A673 (cell line): Measurements from ENCODE around the gene ITCH. TPM values are rescaled to one million over a fixed set of nuclear protein-coding genes. Genes with fewer than 3 reads are reported as not detected.
"Not testable (repeated sequence)": the region's sequence is repeated elsewhere in the genome, so short reads cannot be mapped to it uniquely, and the experiment has no call there.

Experiments used
- BruUV-seq: library from RNA; stranded (reverse); fragments of 400-500 nt; replicated peaks from 2 replicates; lab custom pipeline; 2021; lab: Mats Ljungman, UMichigan
- CTCF ChIA-PET: fragments of 300-600 bp; sonication (Branson Sonifier 250); formaldehyde crosslinking; loops from one replicate; lab custom pipeline; 2022; ENCODE audit warnings: antibody characterized with exemption; lab: Charles Lee
- POLR2A ChIA-PET: fragments of 300-600 bp; sonication (Branson Sonifier 250); formaldehyde crosslinking; loops from one replicate; lab custom pipeline; 2022; ENCODE audit warnings: antibody characterized with exemption; ENCODE audit not compliant: low non-redundant PET; lab: Charles Lee
- DNase-seq: peaks from one replicate; pipeline ENCODE4 v3.0.0-alpha.2; 2015; ENCODE audit warnings: low spot score
- H3K27ac ChIP-seq: fragments of 200-600 bp; sonication (generic); 2 replicates; pipeline ENCODE4 v1.5.1; 2016; ENCODE audit warnings: mixed run types, low read depth, mild to moderate bottlenecking, mixed read lengths, antibody characterized with exemption, low read length; ENCODE audit not compliant: poor library complexity, severe bottlenecking
- H3K27me3 ChIP-seq: fragments of 200-600 bp; sonication (generic); replicated peaks from 2 replicates; pipeline ENCODE4 v1.6.1; 2017; ENCODE audit warnings: mixed run types, low read depth, mild to moderate bottlenecking, mixed read lengths, antibody characterized with exemption, low read length; ENCODE audit not compliant: insufficient read depth, poor library complexity
- H3K36me3 ChIP-seq: fragments of 200-600 bp; sonication (generic); 2 replicates; pipeline ENCODE4 v1.6.1; 2016; ENCODE audit warnings: mixed run types, mild to moderate bottlenecking, mixed read lengths, antibody characterized with exemption, low read length; ENCODE audit not compliant: insufficient read depth, poor library complexity, severe bottlenecking
- H3K4me1 ChIP-seq: fragments of 200-600 bp; sonication (generic); 2 replicates; pipeline ENCODE4 v1.6.1; 2017; ENCODE audit warnings: mixed run types, mild to moderate bottlenecking, mixed read lengths, antibody characterized with exemption, low read length; ENCODE audit not compliant: insufficient read depth, poor library complexity, severe bottlenecking
- H3K4me3 ChIP-seq: fragments of 200-600 bp; sonication (generic); 2 replicates; pipeline ENCODE4 v1.5.1; 2016; ENCODE audit warnings: low read depth, mixed run types, mild to moderate bottlenecking, mixed read lengths, low read length; ENCODE audit not compliant: poor library complexity, severe bottlenecking
- H3K9me3 ChIP-seq: fragments of 200-600 bp; sonication (generic); 2 replicates; pipeline ENCODE4 v1.6.1; 2016; ENCODE audit warnings: mixed run types, low read depth, mild to moderate bottlenecking, mixed read lengths, antibody characterized with exemption, low read length; ENCODE audit not compliant: poor library complexity, severe bottlenecking
- EZH2 ChIP-seq: fragments of 200-600 bp; sonication (generic); IDR thresholded peaks from 2 replicates; pipeline ENCODE4 v1.6.1; 2017; ENCODE audit warnings: borderline replicate concordance, low read depth, mild to moderate bottlenecking, mixed read lengths, antibody characterized with exemption, low read length; ENCODE audit not compliant: poor library complexity, severe bottlenecking
- intact Hi-C: fragments of 100-400 bp; cut with micrococcal nuclease; formaldehyde crosslinking; loops from one replicate; pipeline ENCODE4 v1.10.0; 2022; ENCODE audit not compliant: unreplicated experiment
- total RNA-seq: library from RNA; stranded (reverse); gene quantifications from 2 replicates; pipeline ENCODE4 v1.2.3, GENCODE V29; 2021
- TF ChIP-seq, protein P1 (sequence below): fragments of 300-800, 200-600 bp; sonication (generic); conservative IDR thresholded peaks from 2 replicates; pipeline ENCODE4 v1.5.1; 2017; ENCODE audit warnings: low read depth, mild to moderate bottlenecking, antibody characterized with exemption, low read length, moderate library complexity, mixed read lengths

ITCH gene
- total RNA-seq, 1 experiment from 2014 or later = 56.2 TPM

DNA sequence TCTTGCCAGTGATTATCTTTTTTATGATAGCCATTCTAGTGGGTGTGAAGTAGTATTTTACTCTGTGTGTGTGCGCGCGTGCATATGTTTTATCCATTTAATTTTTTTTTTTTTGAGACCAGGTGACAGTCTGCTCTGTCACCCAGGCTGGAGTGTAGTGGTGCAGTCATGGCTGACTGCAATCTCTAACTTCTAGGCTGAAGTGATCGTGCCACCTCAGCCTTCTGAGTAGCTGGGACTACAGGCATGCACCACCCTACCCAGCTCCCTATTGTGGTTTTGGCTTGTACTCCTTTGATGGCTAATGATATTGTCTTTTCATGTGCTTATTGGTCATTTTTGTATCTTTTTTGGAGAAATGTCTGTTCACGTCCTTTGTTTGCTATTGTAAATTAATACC lies 33.3 kb downstream of the ITCH start:
- POLR2A ChIA-PET = no interaction called here
- Histone ChIP-seq H3K36me3 (peaks cover 16% of the 10 kb centered on the region), H3K27me3 (no peaks in the 10 kb centered on the region), H3K4me3 (no peak overlapping the region), H3K4me1 (no peaks in the 10 kb centered on the region), H3K9me3 (no peaks in the 10 kb centered on the region), H3K27ac (no peak overlapping the region)
- intact Hi-C loops = no loop called here
- CTCF ChIA-PET = no interaction called here
- BruUV-seq = no TSS peak
- no peak for DNase-seq
- TF ChIP-seq, protein P1, sequence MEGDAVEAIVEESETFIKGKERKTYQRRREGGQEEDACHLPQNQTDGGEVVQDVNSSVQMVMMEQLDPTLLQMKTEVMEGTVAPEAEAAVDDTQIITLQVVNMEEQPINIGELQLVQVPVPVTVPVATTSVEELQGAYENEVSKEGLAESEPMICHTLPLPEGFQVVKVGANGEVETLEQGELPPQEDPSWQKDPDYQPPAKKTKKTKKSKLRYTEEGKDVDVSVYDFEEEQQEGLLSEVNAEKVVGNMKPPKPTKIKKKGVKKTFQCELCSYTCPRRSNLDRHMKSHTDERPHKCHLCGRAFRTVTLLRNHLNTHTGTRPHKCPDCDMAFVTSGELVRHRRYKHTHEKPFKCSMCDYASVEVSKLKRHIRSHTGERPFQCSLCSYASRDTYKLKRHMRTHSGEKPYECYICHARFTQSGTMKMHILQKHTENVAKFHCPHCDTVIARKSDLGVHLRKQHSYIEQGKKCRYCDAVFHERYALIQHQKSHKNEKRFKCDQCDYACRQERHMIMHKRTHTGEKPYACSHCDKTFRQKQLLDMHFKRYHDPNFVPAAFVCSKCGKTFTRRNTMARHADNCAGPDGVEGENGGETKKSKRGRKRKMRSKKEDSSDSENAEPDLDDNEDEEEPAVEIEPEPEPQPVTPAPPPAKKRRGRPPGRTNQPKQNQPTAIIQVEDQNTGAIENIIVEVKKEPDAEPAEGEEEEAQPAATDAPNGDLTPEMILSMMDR = no peak
- TF ChIP-seq EZH2 = no peak

DNA sequence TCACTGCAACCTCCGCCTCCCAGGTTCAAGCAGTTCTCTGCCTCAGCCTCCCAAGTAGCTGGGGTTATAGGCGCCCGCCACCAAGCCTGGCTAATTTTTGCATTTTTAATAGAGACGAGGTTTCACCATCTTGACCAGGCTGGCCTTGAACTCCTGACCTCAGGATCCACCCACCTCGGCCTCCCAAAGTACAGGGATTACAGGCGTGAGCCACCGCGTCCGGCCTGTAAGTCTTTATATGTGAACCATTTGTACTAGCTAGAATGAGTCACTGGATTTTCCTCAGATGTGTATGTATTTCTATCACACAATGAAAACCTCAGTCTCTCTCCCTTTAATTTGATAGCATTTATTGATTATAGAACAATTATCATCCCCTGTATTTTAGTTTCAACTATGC lies 34.0 kb downstream of the ITCH start:
- CTCF ChIA-PET = no interaction called here
- no peaks in the 10 kb centered on the region for H3K9me3 ChIP-seq
- no peak overlapping the region for H3K27ac ChIP-seq
- no peak for TF ChIP-seq EZH2
- TF ChIP-seq, protein P1 = no peak
- no peak for DNase-seq
- H3K4me3 ChIP-seq = no peak overlapping the region
- no peaks in the 10 kb centered on the region for H3K4me1 ChIP-seq
- no peaks in the 10 kb centered on the region for H3K27me3 ChIP-seq
- no TSS peak for BruUV-seq
- peaks cover 16% of the 10 kb centered on the region for H3K36me3 ChIP-seq
- intact Hi-C loops = no loop called here
- POLR2A ChIA-PET = no interaction called here

DNA sequence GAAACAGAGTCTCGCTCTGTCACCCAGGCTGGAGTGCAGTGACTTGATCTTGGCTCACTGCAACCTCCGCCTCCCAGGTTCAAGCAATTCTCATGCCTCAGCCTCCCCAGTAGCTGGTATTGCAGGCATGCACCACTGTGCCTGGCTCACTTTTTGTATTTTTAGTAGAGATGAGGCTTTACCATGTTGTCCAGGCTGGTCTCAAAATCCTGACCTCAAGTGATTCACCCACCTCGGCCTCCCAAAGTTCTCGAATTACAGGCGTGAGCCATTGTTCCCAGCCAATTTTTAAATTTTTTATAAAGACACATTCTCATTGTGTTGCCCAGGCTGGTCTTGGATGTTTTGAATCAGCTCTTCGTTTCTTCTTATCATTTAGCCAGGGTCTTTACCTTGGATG lies 37.7 kb downstream of the ITCH start:
- H3K36me3 ChIP-seq, CTCF ChIA-PET, H3K27me3 ChIP-seq, H3K4me3 ChIP-seq, H3K27ac ChIP-seq, H3K9me3 ChIP-seq, DNase-seq, intact Hi-C loops, POLR2A ChIA-PET, BruUV-seq: not testable (repeated sequence)
- peaks cover 37% of the 10 kb centered on the region for H3K4me1 ChIP-seq

DNA sequence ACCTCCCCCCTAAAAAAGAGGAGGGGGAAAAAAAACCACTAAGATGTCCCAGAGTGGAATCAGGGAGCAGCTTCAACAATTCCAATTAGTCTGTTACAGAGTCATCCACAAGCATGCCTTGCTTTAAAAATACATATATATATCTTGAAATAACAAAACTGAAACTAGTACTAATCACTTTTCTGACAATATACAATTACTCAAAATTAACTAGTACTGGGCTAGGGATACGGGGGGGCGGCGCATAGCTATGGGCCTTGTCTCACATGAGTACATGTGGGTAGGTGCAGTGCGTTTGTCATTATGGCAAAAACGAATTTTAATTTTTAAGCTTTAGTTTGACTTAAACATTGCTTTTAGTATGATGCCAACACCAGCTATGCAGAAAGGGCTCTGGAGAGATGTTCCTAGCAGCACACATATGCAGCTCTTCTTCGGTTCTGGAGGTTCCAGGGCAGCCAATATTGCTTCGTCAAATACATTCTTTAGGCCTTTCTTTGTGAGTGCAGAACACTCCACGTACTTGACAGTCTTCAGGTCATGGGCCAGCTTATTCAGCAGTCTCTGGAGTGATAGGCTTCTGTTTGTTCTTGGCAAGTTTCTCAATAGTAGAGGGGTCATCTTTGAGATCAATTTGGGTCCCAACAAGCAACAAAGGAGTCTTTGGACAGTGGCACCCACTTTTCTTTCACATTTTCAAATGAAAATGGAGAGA lies 38.8 kb downstream of the ITCH start:
- Histone ChIP-seq H3K4me3 (no peak overlapping the region), H3K9me3 (no peaks in the 10 kb centered on the region), H3K4me1 (peaks cover 39% of the 10 kb centered on the region), H3K27ac (no peak overlapping the region), H3K36me3 (no peaks in the 10 kb centered on the region), H3K27me3 (no peaks in the 10 kb centered on the region)
- ChIA-PET CTCF (no interaction called here), POLR2A (no interaction called here)
- BruUV-seq = no TSS peak
- TF ChIP-seq, protein P1 = no peak
- no peak for TF ChIP-seq EZH2
- DNase-seq = no peak
- intact Hi-C loops = no loop called here
